Measurements from ENCODE around the gene CRPPA.
"Not testable (repeated sequence)": the region's sequence is repeated elsewhere in the genome, so short reads cannot be mapped to it uniquely, and the experiment has no call there.

The CRPPA gene

GRCh38 chr7:16396766-16397500 is 24.4 kb downstream of the CRPPA start:
- no peak for DNase-seq

DNA sequence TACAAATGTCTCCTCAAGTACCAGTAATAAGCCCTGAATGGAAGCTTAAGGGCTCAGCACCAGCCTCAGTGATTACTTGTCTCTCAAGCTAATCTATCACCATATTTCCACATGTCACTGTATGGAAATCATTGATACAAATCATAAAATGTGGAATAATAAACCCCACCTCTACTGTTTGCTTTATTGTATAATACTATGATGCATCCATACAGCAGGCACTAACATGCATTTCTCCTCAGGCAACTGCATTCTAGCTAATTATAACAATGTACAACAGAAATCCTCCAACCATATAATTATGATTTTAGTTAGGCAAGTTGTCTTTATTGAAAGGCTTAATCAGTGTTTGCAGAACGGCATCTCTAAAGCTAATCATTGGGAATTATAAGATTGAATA is 26.2 kb downstream of the CRPPA start:
- DNase-seq, result no peak

DNA sequence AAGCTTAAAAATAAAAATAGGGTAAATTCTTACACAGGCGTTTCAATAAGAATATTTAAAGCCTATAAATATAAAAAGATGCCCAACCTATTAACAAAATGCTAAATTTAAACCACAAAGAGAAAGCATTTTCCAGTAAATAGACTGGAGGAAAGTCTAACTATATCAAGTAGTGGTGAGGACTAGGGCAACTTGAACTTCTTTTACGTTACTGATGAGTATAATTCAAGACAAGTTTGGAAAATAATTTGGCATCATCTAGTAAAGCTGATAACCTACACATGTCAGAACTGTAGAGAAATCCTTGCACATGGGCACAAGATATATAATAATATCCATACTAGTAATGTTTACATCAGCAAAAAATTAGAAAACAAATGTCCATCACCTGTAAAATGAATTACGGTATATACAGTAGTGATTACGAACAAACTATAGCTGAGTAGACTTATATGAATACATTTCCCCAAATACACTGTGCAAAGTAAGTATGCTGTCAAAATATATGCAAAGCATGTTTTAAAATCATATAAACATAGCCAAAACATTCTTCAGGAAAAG is 27.4 kb downstream of the CRPPA start:
- DNase-seq, result no peak

DNA sequence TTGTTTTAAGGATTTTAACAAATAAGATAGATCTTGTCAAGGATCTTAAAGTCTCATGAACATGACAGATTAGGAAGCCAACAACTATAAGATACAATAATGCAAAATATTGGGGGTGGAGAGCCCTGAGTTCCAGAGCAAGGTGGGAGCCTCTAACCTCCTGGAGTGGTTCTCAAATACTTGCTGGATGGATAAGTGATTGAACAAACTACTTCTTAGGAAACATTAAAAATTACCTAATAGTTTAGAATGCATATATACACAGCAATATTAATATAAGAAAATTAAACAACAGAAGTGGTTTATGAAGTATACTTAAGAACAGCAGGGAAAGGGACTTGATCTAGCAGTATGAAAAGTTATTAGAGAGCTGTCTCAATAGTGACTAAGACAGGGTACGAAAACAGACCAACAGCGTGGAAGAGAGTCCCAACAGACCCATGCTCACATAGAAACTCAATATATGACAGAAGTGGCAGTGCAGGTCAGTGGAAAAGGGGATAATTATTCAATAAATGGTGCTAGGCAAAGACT is 28.3 kb downstream of the CRPPA start:
- DNase-seq, result no peak

GRCh38 chr7:16383786-16384185 is 37.6 kb downstream of the CRPPA start:
- DNase-seq, result not testable (repeated sequence)

- DNase-seq, result not testable (repeated sequence)
Observed at GRCh38 chr7:16383103-16383502, 38.2 kb downstream of the CRPPA start.

All from NCI-H2029 (cell line).